Globus pallidus (tissue), 1 donor: ENCODE results near the gene SERPINB6.
"Not testable (repeated sequence)": the region's sequence is repeated elsewhere in the genome, so short reads cannot be mapped to it uniquely, and the experiment has no call there.

Source experiments
- DNase-seq: peaks from one replicate; pipeline ENCODE4 v3.0.0-alpha.2; 2015; ENCODE audit warnings: low spot score

The SERPINB6 gene

DNA sequence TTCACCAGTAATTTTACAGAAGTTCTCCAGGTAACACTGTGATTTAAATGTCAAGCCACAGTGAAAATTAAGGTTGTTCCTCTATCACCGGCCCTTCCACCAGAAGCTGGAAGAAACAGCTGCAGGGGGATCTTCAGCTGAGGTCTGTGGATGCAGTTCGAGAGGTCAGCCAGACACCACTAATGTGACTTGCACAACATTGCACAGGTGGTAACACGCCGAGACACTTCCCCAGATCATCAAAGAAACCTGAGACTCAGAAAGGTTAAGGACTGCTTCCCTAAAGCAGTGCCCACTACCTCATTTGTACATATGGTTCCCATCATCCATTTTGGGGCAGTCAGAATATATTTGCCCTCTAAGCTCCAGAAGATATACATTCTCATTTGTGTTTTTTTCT, 60.2 kb downstream of the SERPINB6 start:
- DNase-seq, result no peak

DNA sequence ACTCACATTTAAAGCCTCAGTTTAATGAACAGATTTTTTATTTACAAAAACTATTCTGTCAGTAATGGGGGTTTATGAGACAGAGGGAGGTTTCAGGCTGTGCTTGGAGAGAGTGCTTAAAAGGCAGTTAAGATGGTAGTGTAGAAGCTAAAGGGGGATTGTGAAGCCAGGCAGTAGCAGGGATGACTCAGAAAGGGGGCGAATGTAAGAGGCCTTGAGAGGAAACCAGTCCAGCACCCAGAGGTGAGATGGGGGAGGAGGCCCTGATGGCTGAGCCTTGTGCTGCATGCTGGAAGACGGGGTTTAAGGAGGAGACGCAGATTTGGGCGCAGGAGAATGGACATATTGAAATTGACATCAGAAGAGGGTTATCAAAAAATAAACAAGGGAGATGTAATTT, 61.6 kb downstream of the SERPINB6 start:
- DNase-seq, result no peak

DNA sequence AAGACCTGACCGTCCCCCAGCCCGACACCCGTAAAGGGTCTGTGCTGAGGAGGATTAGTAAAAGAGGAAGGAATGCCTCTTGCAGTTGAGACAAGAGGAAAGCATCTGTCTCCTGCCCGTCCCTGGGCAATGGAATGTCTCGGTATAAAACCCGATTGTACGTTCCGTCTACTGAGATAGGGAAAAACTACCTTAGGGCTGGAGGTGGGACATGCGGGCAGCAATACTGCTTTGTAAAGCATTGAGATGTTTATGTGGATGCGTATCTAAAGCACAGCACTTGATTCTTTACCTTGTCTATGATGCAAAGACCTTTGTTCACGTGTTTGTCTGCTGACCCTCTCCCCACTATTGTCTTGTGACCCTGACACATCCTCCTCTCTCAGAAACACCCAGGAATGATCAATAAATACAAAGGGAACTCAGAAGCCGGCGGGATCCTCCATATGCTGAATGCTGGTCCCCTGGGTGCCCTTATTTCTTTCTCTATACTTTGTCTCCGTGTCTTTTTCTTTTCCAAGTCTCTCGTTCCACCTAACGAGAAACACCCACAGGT, 62.2 kb downstream of the SERPINB6 start:
- not testable (repeated sequence) for DNase-seq

DNA sequence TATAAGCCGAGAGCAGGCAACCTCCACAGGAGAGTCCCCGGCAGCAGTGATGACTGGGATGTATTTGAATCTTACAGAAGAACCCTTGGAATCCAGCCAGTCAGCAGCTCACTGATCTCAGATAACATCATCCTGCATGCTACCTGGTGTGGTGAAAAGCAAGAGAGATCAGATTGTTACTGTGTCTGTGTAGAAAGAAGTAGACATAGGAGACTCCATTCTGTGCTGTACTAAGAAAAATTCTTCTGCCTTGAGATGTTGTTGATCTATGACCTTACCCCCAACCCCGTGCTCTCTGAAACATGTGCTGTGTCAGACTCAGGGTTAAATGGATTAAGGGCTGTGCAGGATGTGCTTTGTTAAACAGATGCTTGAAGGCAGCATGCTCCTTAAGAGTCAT, 62.9 kb downstream of the SERPINB6 start:
- DNase-seq, result not testable (repeated sequence)

DNA sequence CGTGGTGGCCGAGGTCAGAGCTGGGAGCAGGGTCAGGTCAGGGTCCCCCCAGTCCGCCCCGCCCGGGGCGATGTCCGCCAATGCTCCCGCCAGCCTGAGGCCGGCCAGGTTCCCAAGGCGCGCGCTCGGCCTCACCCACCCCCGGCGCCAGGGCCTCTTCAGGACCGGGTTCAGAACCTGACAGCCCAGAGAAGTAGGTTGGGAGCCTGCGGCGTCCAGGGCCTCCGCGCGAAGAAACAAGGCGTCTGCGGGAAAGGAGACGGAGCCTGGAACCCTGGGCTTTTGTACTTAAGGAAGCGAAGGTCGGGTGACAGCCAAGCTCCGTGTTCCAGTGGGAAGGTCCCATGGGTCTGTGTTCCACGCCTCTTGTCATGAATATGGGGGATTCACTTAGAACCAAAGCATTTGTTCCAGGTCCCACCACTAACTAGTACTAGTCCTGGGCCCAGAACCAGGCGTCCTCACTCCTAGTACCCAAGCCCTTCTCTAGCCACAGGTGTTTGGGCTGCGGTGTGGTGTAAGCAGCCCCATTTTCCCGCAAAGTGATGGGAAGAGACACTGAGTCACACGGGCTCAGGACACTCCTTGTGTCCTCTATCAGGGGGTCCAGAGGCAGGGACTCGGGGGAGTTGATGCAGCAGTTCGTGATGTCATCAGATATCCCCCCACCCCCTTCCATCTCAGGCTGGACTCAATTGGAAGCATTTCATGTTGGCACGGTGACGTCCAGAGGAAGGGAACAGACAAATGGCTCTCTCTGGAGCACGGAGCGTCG, 67.8 kb downstream of the SERPINB6 start:
- not testable (repeated sequence) for DNase-seq

DNA sequence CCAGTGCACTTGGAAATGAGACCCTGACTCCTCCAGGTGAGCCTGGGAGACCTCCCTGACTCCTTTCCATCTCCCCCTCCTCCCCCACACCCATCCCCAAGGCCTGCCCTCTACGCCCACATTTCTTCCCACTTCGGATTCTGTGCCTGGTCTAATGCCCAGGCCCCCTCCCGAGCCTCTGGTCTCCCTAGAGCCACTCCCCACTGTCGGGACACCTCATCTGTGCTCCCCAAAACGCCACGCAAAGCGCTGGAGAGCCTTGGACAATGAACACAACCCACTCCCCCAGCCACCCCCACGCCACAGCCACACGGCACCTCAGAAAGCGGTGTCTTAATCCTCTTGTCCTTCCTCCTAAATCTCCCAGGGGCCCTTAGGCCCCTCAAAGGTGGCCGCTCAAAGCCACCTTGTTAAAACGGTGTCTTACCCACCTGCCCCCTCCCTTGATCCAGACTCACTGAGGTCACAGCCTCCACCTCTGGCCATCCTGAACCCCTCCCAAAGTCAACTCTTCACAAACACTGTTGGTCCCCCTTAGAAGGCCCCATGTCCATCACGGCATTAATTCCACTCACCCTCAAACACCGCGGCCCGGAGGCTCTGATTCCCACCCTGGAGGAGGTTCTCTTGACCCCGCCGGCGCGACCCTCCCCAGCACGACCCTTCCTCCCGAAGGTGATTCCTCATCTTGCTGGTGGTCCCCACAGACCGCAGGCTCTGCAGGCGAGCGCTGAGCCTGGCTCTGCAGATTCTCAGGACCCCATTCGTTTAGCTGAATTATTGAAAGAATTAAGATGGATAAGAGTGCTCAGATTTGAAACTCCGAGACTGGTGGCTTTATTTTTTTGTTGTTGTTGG, 69.5 kb downstream of the SERPINB6 start:
- DNase-seq, result not testable (repeated sequence)

DNA sequence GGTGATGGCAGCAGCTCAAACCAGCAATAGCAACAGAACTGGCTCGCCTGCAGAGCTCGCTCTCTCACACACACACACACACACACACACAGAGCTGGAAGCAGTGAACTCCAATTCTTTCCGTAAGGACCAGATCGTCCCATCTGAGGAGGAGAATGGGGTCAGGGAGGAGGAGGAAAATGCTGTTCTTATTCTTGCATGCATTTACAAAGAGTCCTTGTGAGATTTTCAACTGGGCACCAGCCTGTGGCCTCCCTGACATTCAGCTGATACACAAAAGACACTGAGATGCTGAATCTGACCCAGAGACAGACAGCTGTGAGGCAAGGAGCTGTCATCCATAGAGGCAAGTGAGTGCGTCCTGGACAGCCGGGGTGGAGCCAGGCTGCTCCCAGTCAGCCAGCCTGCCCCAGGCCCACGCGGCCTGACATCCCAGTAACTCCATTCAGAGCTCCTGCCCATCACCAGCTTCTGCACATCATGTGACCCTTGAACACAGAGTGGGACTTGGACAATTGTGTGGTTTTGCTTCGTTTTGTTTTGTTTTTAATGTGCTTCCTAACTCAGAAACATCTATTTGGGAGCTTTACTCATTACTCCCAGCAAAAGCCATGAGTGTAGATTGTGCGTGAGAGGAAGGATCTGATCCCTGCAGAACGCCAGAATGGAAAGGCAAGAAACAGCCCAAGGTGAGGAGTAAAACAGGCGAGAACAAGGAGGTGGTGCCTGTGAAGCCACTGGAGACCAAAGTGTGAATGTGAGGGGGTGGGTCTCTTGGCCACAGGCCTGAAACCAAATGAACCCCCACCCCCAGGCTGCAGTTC, 70.3 kb downstream of the SERPINB6 start:
- peak; percentile 70 for DNase-seq

DNA sequence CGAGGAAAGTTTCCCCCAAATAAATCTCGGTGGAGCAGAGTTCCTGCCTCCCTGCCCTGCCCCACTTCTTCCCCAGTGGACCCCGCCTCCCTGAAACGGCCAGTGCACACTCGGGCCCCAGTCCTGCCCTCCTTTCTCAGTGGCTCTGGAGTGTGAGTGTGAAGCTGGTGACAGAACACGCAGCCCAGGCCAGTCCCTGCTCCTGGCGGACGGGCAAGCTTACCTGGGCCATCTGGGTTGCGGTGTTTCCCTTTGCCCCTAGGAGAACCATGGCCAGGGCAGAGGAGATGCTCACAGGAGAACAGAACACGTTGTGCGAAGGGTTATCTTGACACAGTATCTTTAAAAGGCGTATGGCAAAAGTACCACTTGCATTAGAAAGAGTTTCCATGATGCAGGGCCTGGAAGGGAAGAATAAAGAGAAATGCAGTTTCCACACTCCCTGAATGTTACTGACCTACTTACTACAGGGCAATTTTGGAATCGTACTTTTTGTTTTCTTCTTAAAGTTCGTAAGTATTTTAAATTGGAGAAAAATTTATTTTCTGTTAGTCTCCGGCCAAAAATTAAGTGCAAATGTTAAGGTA, 71.1 kb downstream of the SERPINB6 start:
- no peak for DNase-seq

DNA sequence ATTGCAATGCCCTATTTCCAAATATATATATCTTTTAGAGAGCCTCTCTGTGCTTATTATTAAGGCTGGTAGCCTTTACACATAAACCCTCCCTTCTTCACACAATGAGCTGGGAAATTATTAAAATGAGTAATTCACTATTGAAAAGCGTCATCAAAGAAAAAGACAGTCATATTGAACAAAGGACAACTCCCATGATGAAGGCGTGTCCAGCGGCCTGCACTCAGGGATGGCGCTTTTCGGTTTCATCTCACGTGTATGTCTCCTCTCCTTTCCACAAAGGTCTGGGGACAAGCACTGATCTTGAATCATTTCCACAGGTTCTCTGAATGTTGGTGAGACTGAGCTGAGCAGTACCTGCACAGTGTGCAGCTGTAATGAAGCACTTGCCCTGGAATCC, 71.8 kb downstream of the SERPINB6 start:
- DNase-seq, result no peak
